GM18907 (cell line): ENCODE data around the gene ELL.
"Not testable (repeated sequence)": the region's sequence is repeated elsewhere in the genome, so short reads cannot be mapped to it uniquely, and the experiment has no call there.

Source experiments
- ATAC-seq: cut with Tn5 transposase; IDR thresholded peaks from one replicate; pipeline ENCODE4 v1.9.1; 2021; ENCODE audit warnings: mild to moderate bottlenecking, moderate library complexity; ENCODE audit not compliant: unreplicated experiment

The ELL gene

GRCh38 chr19:18408053-18408476 lies 113.8 kb downstream of the ELL start:
- ATAC-seq, result peak; percentile 68

DNA sequence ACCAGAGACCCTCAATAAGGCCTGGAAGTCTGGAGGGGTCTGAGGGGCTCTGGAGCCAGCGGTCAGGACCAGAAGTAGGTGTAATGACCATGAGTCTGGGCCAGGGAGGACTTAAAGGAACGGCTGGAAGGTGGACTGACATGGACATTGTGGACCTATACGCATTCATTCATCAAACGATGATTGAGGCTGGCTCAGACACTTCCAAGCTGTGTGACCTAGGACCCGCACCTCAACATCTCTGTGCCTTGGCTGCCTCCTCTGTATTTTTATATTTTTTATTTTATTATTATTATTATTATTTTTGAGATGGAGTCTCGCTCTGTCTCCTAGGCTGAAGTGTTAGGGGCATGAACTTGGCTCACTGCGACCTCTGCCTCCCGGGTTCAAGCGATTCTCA lies 115.1 kb downstream of the ELL start:
- ATAC-seq, result no peak

DNA sequence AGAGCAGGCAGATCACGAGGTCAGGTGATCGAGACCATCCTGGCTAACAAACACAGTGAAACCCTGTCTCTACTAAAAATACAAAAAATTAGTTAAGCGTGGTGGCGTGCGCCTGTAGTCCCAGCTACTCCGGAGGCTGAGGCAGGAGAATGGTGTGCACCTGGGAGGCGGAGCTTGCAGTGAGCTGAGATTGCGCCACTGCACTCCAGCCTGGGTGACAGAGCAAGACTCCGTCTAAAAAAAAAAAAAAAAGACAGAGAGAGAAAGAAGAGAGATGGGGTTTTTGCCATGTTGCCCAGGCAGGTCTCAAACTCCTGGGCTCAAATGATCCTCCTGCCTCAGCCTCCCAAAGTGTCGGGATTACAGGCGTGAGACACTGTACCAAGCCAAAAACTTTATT lies 116.1 kb downstream of the ELL start:
- not testable (repeated sequence) for ATAC-seq

- ATAC-seq, result not testable (repeated sequence)
Measured at GRCh38 chr19:18402455-18403248, 119.2 kb downstream of the ELL start.

DNA sequence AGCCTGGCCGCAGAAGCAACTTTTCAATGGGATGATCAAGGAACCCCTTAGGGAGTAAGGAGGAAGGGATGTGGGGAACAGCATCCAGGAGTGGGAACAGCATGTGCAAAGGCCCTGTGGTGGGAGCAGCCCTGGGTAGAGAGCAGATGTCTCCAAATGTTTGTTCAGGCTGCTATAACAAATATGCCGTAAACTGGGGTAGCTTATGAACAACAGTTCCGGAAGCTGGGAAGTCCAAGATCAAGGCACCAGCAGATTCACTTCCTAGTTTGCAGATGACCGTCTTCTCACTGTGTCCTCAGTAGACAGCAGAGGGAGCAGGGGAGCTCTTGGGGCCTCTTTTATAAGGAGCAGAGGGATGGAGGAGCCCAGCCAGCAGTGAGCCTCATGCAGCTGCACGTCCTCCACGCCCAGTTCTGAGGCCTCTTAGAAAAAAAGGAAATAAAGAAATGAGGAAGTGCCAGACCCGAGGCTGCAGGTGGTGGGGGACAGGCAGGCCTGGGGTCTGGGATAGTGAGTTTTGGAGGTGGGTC lies 120.2 kb downstream of the ELL start:
- ATAC-seq, result no peak

DNA sequence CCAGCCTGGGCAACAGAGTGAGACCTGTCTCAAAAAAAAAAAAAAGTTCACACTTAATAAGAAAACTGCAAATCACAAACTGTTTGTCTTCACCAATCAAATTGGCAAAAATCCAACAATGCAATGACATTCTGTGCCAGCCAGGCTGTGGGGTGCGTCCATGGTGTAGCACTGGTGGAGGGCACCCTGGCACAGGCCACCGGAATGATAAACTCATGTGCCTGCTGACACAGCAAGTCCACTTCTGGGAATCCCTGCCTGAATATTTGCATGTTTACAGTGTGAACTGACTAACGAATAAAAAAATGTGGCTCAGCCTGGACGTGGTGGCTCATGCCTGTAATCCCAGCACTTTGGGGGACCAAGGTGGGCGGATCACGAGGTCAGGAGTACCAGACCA lies 122.9 kb downstream of the ELL start:
- no peak for ATAC-seq

DNA sequence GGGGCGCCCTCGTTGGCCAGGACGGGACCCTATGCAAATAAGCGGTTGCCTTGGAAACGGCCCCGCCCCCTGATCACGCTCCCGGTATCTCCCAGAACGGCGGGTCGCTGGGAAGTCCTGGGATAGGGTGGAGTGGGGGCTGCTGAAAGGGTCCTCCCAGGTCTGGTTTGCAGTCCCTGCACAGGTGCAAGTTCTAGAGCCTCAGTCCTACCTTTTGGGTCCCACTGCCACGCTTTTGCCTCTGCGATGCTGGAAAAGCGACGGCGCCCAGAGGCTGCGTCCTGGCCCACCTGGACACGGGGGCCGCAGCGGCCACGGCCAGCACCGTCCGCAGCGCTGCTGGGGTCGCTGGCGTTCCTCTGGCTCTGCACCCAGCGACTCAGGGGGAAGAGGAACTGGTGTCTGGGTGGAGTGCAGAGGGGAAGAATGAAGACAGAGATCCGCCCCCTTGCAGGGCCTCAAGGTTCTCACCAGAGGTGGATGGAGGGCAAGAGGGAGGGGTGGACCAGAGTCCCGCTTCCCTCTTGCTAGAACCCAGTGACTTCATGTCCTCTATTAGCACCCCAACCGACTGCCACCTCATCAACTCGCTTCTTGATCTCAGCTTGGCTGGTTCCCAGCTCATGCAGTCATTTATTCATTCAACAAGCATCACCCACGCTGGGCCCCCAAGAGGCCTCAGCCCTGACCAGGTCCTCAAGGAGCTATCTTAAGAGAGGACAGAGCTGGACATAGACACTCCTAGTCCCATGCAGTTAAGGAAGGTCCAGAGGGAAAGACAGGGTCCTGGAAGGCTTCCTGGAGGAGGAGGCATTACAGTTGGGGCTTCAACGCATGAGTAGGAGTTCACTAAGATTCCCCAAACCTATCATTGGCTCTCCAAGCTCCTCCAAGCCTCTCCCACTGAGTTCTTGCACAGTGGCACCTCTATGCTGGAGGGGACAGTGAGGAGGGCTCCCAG lies 124.3 kb downstream of the ELL start, which contains the start of gene LRRC25:
Gene LRRC25 (minus strand): TSS at position 381 of the 961 bp plus-strand sequence. CDS start 659 bp downstream, outside the sequence.
- ATAC-seq, result no peak

GRCh38 chr19:18396471-18397241 lies 125.2 kb downstream of the ELL start:
- no peak for ATAC-seq

GRCh38 chr19:18393836-18394235 lies 128.0 kb downstream of the ELL start:
- ATAC-seq, result no peak

DNA sequence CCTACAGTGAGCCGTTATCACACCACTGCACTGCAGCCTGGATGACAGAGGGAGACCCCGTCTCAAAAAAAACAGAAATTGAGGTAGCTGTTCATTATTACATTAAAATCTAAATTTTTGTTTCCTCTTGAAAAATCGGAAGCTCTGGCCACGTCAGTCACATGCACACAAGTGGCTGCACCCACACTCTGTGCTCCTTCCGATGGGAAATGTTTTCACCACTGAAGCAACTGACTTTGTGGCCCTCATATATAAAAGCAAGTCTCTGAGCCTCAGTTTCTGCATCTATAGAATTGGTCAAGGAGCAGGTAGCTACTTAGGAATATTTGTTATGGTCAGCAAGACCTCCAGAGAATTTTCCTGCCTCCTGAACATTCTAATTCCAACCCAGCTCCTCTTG lies 128.9 kb downstream of the ELL start:
- ATAC-seq, result no peak
